Activated CD4-positive, alpha-beta T cell treated with anti-CD3 and anti-CD28 coated beads, Interleukin-10, Interleukin-2, amounts not matched to agents 100 ng/mL and 50 ng/mL, durations not matched to agents 16 hours and 8 hours (primary cell): ENCODE results near the gene CNTD1.

Source experiments
- DNase-seq: peaks from one replicate; pipeline ENCODE4 v3.0.0-alpha.2; 2020

Gene CNTD1

GRCh38 chr17:42809250-42809649 is 10.6 kb downstream of the CNTD1 start:
- no peak for DNase-seq

GRCh38 chr17:42814633-42815399 is 16.2 kb downstream of the CNTD1 start:
- DNase-seq, result no peak

- DNase-seq, result no peak
Measured at GRCh38 chr17:42817866-42818265, 19.2 kb downstream of the CNTD1 start.

GRCh38 chr17:42818379-42818778 is 19.7 kb downstream of the CNTD1 start:
- DNase-seq, result no peak

- peak; percentile 76 for DNase-seq
Measured at GRCh38 chr17:42819939-42820535, 21.4 kb downstream of the CNTD1 start.

GRCh38 chr17:42821176-42821575 is 22.5 kb downstream of the CNTD1 start:
- no peak for DNase-seq

- DNase-seq, result no peak
Measured at GRCh38 chr17:42827472-42827871, 28.8 kb downstream of the CNTD1 start.

- DNase-seq, result no peak
Measured at GRCh38 chr17:42830971-42831370, 32.3 kb downstream of the CNTD1 start.

- DNase-seq, result no peak
Measured at GRCh38 chr17:42832213-42832933, 33.7 kb downstream of the CNTD1 start.

GRCh38 chr17:42832934-42833766 is 34.5 kb downstream of the CNTD1 start, which contains the start of gene PSME3:
TSS of gene PSME3 (plus strand) at chr17:42833397. CDS start at chr17:42833632, 235 bp downstream.
- DNase-seq, result peak; percentile 94

GRCh38 chr17:42833767-42834422 is 35.2 kb downstream of the CNTD1 start:
- no peak for DNase-seq

GRCh38 chr17:42835732-42836131 is 37.1 kb downstream of the CNTD1 start:
- DNase-seq, result no peak

- no peak for DNase-seq
Measured at GRCh38 chr17:42841975-42842685, 43.5 kb downstream of the CNTD1 start.

GRCh38 chr17:42843358-42843934 is 44.8 kb downstream of the CNTD1 start:
- DNase-seq, result peak; percentile 13

GRCh38 chr17:42844271-42844670 is 45.6 kb downstream of the CNTD1 start, which contains the start of gene AOC2:
TSS of gene AOC2 (plus strand) at chr17:42844580. CDS start at chr17:42844627, 47 bp downstream.
- DNase-seq, result no peak

- DNase-seq, result no peak
Measured at GRCh38 chr17:42844761-42845555, 46.3 kb downstream of the CNTD1 start.

GRCh38 chr17:42845556-42845917 is 46.9 kb downstream of the CNTD1 start:
- no peak for DNase-seq

GRCh38 chr17:42845918-42846593 is 47.4 kb downstream of the CNTD1 start:
- peak; percentile 75 for DNase-seq

GRCh38 chr17:42846594-42847280 is 48.1 kb downstream of the CNTD1 start:
- DNase-seq, result no peak
